GM12891 (cell line): ENCODE results near the gene CTNND2.

Experiments used
- POLR2A ChIP-seq: IDR thresholded peaks from 2 replicates; pipeline ENCODE4 v1.6.1; 2011; ENCODE audit warnings: low read depth, low read length, control low read depth
- POLR2AphosphoS5 ChIP-seq: IDR thresholded peaks from 2 replicates; pipeline ENCODE4 v1.6.1; 2011; ENCODE audit warnings: low read depth, low read length, control low read depth
- POU2F2 ChIP-seq: IDR thresholded peaks from 2 replicates; pipeline ENCODE4 v1.6.1; 2011; ENCODE audit warnings: low read depth, mild to moderate bottlenecking, control low read depth, low read length, moderate library complexity
- SPI1 ChIP-seq: IDR thresholded peaks from 2 replicates; pipeline ENCODE4 v1.6.1; 2011; ENCODE audit warnings: low read depth, low read length, control low read depth
- TAF1 ChIP-seq: IDR thresholded peaks from 2 replicates; pipeline ENCODE4 v1.6.1; 2011; ENCODE audit warnings: low read depth, low read length, control low read depth

DNA sequence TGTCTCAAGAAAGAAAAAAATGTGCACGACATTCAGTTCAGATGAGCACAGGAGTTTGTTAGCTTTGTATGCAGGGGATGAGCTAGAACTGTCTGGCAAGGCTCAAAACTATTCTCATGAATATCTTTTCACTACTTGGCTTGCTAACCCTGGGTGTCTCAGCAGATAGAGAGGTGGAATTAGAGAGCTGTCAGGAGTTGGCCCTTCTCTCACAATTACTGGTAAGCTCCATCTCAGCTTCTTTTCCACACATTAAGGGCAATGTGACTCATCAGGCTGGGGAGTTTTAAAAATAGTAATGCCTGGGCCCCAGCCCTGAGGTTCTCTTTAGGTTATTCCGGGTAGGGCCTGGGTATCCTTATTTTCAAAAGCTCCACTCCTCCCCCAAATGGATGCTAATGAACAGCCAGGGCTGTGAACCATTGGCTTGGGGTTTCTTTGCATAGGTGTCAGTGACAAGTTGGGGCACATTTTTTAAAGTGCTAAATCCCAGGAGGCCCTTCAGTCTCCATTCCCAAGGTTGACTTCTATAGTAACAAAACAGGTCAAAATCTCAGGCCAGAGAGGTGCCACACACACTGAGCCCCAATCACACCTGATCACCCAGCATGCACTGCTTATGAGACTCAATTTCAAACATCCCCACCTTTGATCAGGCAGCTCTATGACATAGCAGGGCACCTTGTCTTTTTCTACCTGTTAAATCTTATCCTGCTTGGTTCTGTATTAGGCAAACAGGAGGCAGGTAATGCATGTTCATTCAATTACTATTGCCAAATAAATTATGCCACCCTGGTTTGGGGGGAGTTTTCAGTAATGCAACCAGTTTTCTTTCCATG is 903.5 kb downstream of the CTNND2 start:
- no peak for TF ChIP-seq POLR2AphosphoS5
- no peak for TF ChIP-seq TAF1
- TF ChIP-seq POLR2A: no peak
- no peak for TF ChIP-seq SPI1
- no peak for TF ChIP-seq POU2F2
